ENCODE results near the gene TOR1B.
"Not testable (repeated sequence)": the region's sequence is repeated elsewhere in the genome, so short reads cannot be mapped to it uniquely, and the experiment has no call there.

The TOR1B gene

GRCh38 chr9:129759319-129759718, 43.7 kb upstream of the TOR1B start:
- no CpG with 5 or more reads among the region's 4 CpGs for WGBS, 2 donors (ENCODE audit: extremely low coverage in 2 of 2, insufficient read length in 2 of 2, insufficient replicate concordance in 1 of 2)
- Histone ChIP-seq H3K14ac (ENCODE audit: low read length) (no peak overlapping the region), H2AFZ (ENCODE audit: low read length) (no peak overlapping the region), H3K27ac (replicated peaks; ENCODE audit: low read length) (no peak overlapping the region), H3K9ac (ENCODE audit: low read depth, low read length, poor library complexity) (no peak overlapping the region), H2BK12ac (ENCODE audit: low read length) (no peak overlapping the region), H3K79me1 (ENCODE audit: low read depth, low read length) (no peaks in the 10 kb centered on the region), H3K4me2 (ENCODE audit: insufficient read depth, low read length, poor library complexity, severe bottlenecking) (no peak overlapping the region), H3K4me1 (ENCODE audit: control insufficient read depth in 2 of 2, insufficient read depth in 1 of 2, low read depth in 1 of 2, low read length in 2 of 2) (peaks cover 0 to 4% of the 10 kb centered on the region in 2 donors), H3K18ac (ENCODE audit: low read length) (no peak overlapping the region), H3K4me3 (ENCODE audit: low read length in 2 of 2) (no peak overlapping the region), H3K4ac (ENCODE audit: low read length) (no peak overlapping the region), H3K36me3 (replicated peaks in 1 of 2; ENCODE audit: control insufficient read depth in 2 of 2, insufficient read depth in 2 of 2, low read length in 2 of 2) (no peaks in the 10 kb centered on the region), H4K91ac (ENCODE audit: low read depth, low read length, poor library complexity) (no peak overlapping the region), H2BK120ac (ENCODE audit: low read depth, low read length) (no peak overlapping the region), H3K23ac (ENCODE audit: low read depth, low read length, poor library complexity) (no peak overlapping the region), H4K8ac (ENCODE audit: low read depth, low read length) (no peak overlapping the region), H2BK5ac (ENCODE audit: low read length) (no peak overlapping the region), H3K9me3 (replicated peaks in 1 of 2; ENCODE audit: control insufficient read depth in 2 of 2, insufficient read depth in 1 of 2, low read depth in 1 of 2, low read length in 2 of 2) (no peaks in the 10 kb centered on the region), H2BK15ac (ENCODE audit: low read length) (no peak overlapping the region), H2AK5ac (ENCODE audit: low read depth, low read length) (no peak overlapping the region), H3K27me3 (ENCODE audit: control insufficient read depth in 3 of 3, insufficient read depth in 3 of 3, low read depth in 1 of 3, low read length in 3 of 3) (peaks cover 0 to 19% (median 0%) of the 10 kb centered on the region in 3 experiments)
- no peak for DNase-seq (ENCODE audit: low spot score)

- Histone ChIP-seq H4K8ac (ENCODE audit: low read depth, low read length) (no peak overlapping the region), H2BK120ac (ENCODE audit: low read depth, low read length) (no peak overlapping the region), H2BK12ac (ENCODE audit: low read length) (no peak overlapping the region), H3K4me3 (ENCODE audit: low read length in 2 of 2) (no peak overlapping the region), H3K27ac (replicated peaks; ENCODE audit: low read length) (no peak overlapping the region), H3K9me3 (replicated peaks in 1 of 2; ENCODE audit: control insufficient read depth in 2 of 2, insufficient read depth in 1 of 2, low read depth in 1 of 2, low read length in 2 of 2) (no peaks in the 10 kb centered on the region), H3K4ac (ENCODE audit: low read length) (no peak overlapping the region), H3K27me3 (ENCODE audit: control insufficient read depth in 3 of 3, insufficient read depth in 3 of 3, low read depth in 1 of 3, low read length in 3 of 3) (peaks cover 0 to 18% (median 0%) of the 10 kb centered on the region in 3 experiments), H3K79me1 (ENCODE audit: low read depth, low read length) (no peaks in the 10 kb centered on the region), H2BK15ac (ENCODE audit: low read length) (no peak overlapping the region), H3K23ac (ENCODE audit: low read depth, low read length, poor library complexity) (no peak overlapping the region), H2AFZ (ENCODE audit: low read length) (no peak overlapping the region), H3K4me1 (ENCODE audit: control insufficient read depth in 2 of 2, insufficient read depth in 1 of 2, low read depth in 1 of 2, low read length in 2 of 2) (peaks cover 0 to 4% of the 10 kb centered on the region in 2 donors), H3K14ac (ENCODE audit: low read length) (no peak overlapping the region), H2BK5ac (ENCODE audit: low read length) (no peak overlapping the region), H3K36me3 (replicated peaks in 1 of 2; ENCODE audit: control insufficient read depth in 2 of 2, insufficient read depth in 2 of 2, low read length in 2 of 2) (no peaks in the 10 kb centered on the region), H2AK5ac (ENCODE audit: low read depth, low read length) (no peak overlapping the region), H4K91ac (ENCODE audit: low read depth, low read length, poor library complexity) (no peak overlapping the region), H3K9ac (ENCODE audit: low read depth, low read length, poor library complexity) (no peak overlapping the region), H3K18ac (ENCODE audit: low read length) (peak overlapping the region; percentile 32), H3K4me2 (ENCODE audit: insufficient read depth, low read length, poor library complexity, severe bottlenecking) (no peak overlapping the region)
- no peak for DNase-seq (ENCODE audit: low spot score)
- no CpG with 5 or more reads among the region's 13 CpGs for WGBS, 2 donors (ENCODE audit: extremely low coverage in 2 of 2, insufficient read length in 2 of 2, insufficient replicate concordance in 1 of 2)
Measured at GRCh38 chr9:129759804-129760502, 43.0 kb upstream of the TOR1B start.

GRCh38 chr9:129760784-129761183, 42.2 kb upstream of the TOR1B start:
- H2BK15ac ChIP-seq (ENCODE audit: low read length); H3K79me1 ChIP-seq (ENCODE audit: low read depth, low read length); H3K9me3 ChIP-seq (replicated peaks in 1 of 2; ENCODE audit: control insufficient read depth in 2 of 2, insufficient read depth in 1 of 2, low read depth in 1 of 2, low read length in 2 of 2); H3K4me3 ChIP-seq (ENCODE audit: low read length in 2 of 2); H2BK12ac ChIP-seq (ENCODE audit: low read length); DNase-seq (ENCODE audit: low spot score); H2BK5ac ChIP-seq (ENCODE audit: low read length); H3K4me2 ChIP-seq (ENCODE audit: insufficient read depth, low read length, poor library complexity, severe bottlenecking); H3K27ac ChIP-seq (replicated peaks; ENCODE audit: low read length); H4K91ac ChIP-seq (ENCODE audit: low read depth, low read length, poor library complexity); H3K9ac ChIP-seq (ENCODE audit: low read depth, low read length, poor library complexity); H4K8ac ChIP-seq (ENCODE audit: low read depth, low read length); H3K4ac ChIP-seq (ENCODE audit: low read length); H2BK120ac ChIP-seq (ENCODE audit: low read depth, low read length); H2AFZ ChIP-seq (ENCODE audit: low read length); H3K36me3 ChIP-seq (replicated peaks in 1 of 2; ENCODE audit: control insufficient read depth in 2 of 2, insufficient read depth in 2 of 2, low read length in 2 of 2); H3K18ac ChIP-seq (ENCODE audit: low read length); H3K23ac ChIP-seq (ENCODE audit: low read depth, low read length, poor library complexity); H3K4me1 ChIP-seq (ENCODE audit: control insufficient read depth in 2 of 2, insufficient read depth in 1 of 2, low read depth in 1 of 2, low read length in 2 of 2); H2AK5ac ChIP-seq (ENCODE audit: low read depth, low read length); H3K14ac ChIP-seq (ENCODE audit: low read length): not testable (repeated sequence)
- peaks cover 0 to 10% (median 0%) of the 10 kb centered on the region in 3 experiments for H3K27me3 ChIP-seq (ENCODE audit: control insufficient read depth in 3 of 3, insufficient read depth in 3 of 3, low read depth in 1 of 3, low read length in 3 of 3)
- WGBS, 2 donors (ENCODE audit: extremely low coverage in 2 of 2, insufficient read length in 2 of 2, insufficient replicate concordance in 1 of 2): no CpG with 5 or more reads among the region's 7 CpGs

GRCh38 chr9:129761293-129761900, 41.6 kb upstream of the TOR1B start:
- Histone ChIP-seq H3K27me3 (ENCODE audit: control insufficient read depth in 3 of 3, insufficient read depth in 3 of 3, low read depth in 1 of 3, low read length in 3 of 3) (peaks cover 0 to 5% (median 0%) of the 10 kb centered on the region in 3 experiments), H3K79me1 (ENCODE audit: low read depth, low read length) (no peaks in the 10 kb centered on the region), H4K8ac (ENCODE audit: low read depth, low read length) (no peak overlapping the region), H3K14ac (ENCODE audit: low read length) (no peak overlapping the region), H3K4me2 (ENCODE audit: insufficient read depth, low read length, poor library complexity, severe bottlenecking) (no peak overlapping the region), H2BK15ac (ENCODE audit: low read length) (no peak overlapping the region), H2BK12ac (ENCODE audit: low read length) (no peak overlapping the region), H2BK5ac (ENCODE audit: low read length) (no peak overlapping the region), H3K9me3 (replicated peaks in 1 of 2; ENCODE audit: control insufficient read depth in 2 of 2, insufficient read depth in 1 of 2, low read depth in 1 of 2, low read length in 2 of 2) (no peaks in the 10 kb centered on the region), H3K36me3 (replicated peaks in 1 of 2; ENCODE audit: control insufficient read depth in 2 of 2, insufficient read depth in 2 of 2, low read length in 2 of 2) (no peaks in the 10 kb centered on the region), H3K18ac (ENCODE audit: low read length) (peak overlapping the region; percentile 61), H3K27ac (replicated peaks; ENCODE audit: low read length) (no peak overlapping the region), H3K9ac (ENCODE audit: low read depth, low read length, poor library complexity) (no peak overlapping the region), H2AK5ac (ENCODE audit: low read depth, low read length) (no peak overlapping the region), H2BK120ac (ENCODE audit: low read depth, low read length) (no peak overlapping the region), H3K4ac (ENCODE audit: low read length) (no peak overlapping the region), H4K91ac (ENCODE audit: low read depth, low read length, poor library complexity) (no peak overlapping the region), H3K4me1 (ENCODE audit: control insufficient read depth in 2 of 2, insufficient read depth in 1 of 2, low read depth in 1 of 2, low read length in 2 of 2) (peaks cover 0 to 4% of the 10 kb centered on the region in 2 donors), H2AFZ (ENCODE audit: low read length) (peak overlapping the region; percentile 74), H3K23ac (ENCODE audit: low read depth, low read length, poor library complexity) (no peak overlapping the region), H3K4me3 (ENCODE audit: low read length in 2 of 2) (no peak overlapping the region)
- no peak for DNase-seq (ENCODE audit: low spot score)
- WGBS, 2 donors (ENCODE audit: extremely low coverage in 2 of 2, insufficient read length in 2 of 2, insufficient replicate concordance in 1 of 2): no CpG with 5 or more reads among the region's 11 CpGs

Measured in neuronal stem cell (in vitro differentiated cells).